Measurements from ENCODE around the gene CPLANE2. TPM values are rescaled to one million over a fixed set of nuclear protein-coding genes. Genes with fewer than 3 reads are reported as not detected.

The CPLANE2 gene
- total and polyA plus RNA-seq, 7 donors = 2.5 to 7.4 (median 3.7) TPM

GRCh38 chr1:16183179-16183578, 53.8 kb downstream of the CPLANE2 start:
- peaks cover 0 to 50% (median 44%) of the 10 kb centered on the region in 4 donors for H3K4me1 ChIP-seq
- TF ChIP-seq CTCF (IDR thresholded peaks at IDR 0.05) (no peak), POLR2A (IDR thresholded peaks at IDR 0.05) (no peak), POLR2AphosphoS5 (IDR thresholded peaks at IDR 0.05) (peak in 2 of 4 donors; percentile 25 to 35), EP300 (IDR thresholded peaks at IDR 0.05) (no peak)
- H3K27me3 ChIP-seq = no peaks in the 10 kb centered on the region
- H3K9me3 ChIP-seq = no peaks in the 10 kb centered on the region
- DNase-seq = peak; percentile 80
- H3K27ac ChIP-seq = peak overlapping the region in 3 of 4 donors; percentile 85 to 92 (median 88)
- intact Hi-C loops (cut with DNase I) = loop anchor here (5.0 kb wide), 1 partner anchor 36 kb away; no protein-coding TSS in a partner anchor
- 58 to 85% methylated on average over 13 of the region's 13 CpGs for WGBS, 2 donors
- no peak overlapping the region for H3K4me3 ChIP-seq
- H3K36me3 ChIP-seq = no peaks in the 10 kb centered on the region

- Histone ChIP-seq H3K36me3 (no peaks in the 10 kb centered on the region), H3K9me3 (no peaks in the 10 kb centered on the region), H3K4me3 (no peak overlapping the region), H3K4me1 (peaks cover 0 to 57% (median 50%) of the 10 kb centered on the region in 4 donors), H3K27ac (peak overlapping the region; percentile 85 to 92 (median 90)), H3K27me3 (no peaks in the 10 kb centered on the region)
- DNase-seq = peak; percentile 97
- 54 to 65% methylated on average over 18 of the region's 18 CpGs for WGBS, 2 donors
- intact Hi-C loops (cut with DNase I) = loop anchor here (5.0 kb wide), 1 partner anchor 35 kb away; no protein-coding TSS in a partner anchor
- TF ChIP-seq POLR2A (IDR thresholded peaks at IDR 0.05) (no peak), POLR2AphosphoS5 (IDR thresholded peaks at IDR 0.05) (peak; percentile 14 to 74 (median 65)), CTCF (IDR thresholded peaks at IDR 0.05) (no peak), EP300 (IDR thresholded peaks at IDR 0.05) (no peak)
These were observed 54.9 kb downstream of the CPLANE2 start for GRCh38 chr1:16181887-16182719.

Small RNA genes lying within 50 kb of the gene (small RNA-seq; reads per million reads assigned to genes)
- gene MT1XP1 = 0 reads per million in 3 donors

Other genes starting within 250 kb of the CPLANE2 start
- not detected for gene SRARP, start 232.9 kb downstream of the CPLANE2 start, total RNA-seq
- gene SRARP, start 232.9 kb downstream of the CPLANE2 start, polyA plus RNA-seq = under 1 TPM in 1 of 3 donors, not detected in 2; under 0.01 TPM
- 100 to 1,000 TPM in 2 of 4 donors, 10 to 100 TPM in 2; 44.4 to 224 (median 86.3) TPM for gene HSPB7, start 219.1 kb downstream of the CPLANE2 start, total RNA-seq
- gene HSPB7, start 219.1 kb downstream of the CPLANE2 start, polyA plus RNA-seq = 10 to 100 TPM in 1 of 3 donors, 1 to 10 TPM in 2; 6.7 to 22.7 (median 7.2) TPM
- gene CLCNKA, start 215.1 kb downstream of the CPLANE2 start, total RNA-seq = 1 to 10 TPM in 1 of 4 donors, not detected in 3; 1.1 TPM
- gene CLCNKA, start 215.1 kb downstream of the CPLANE2 start, polyA plus RNA-seq = under 1 TPM in 1 of 3 donors, not detected in 2; 0.13 TPM
- under 1 TPM in 3 of 4 donors, not detected in 1; 0.28 to 0.71 (median 0.33) TPM for gene CLCNKB, start 193.4 kb downstream of the CPLANE2 start, total RNA-seq
- gene CLCNKB, start 193.4 kb downstream of the CPLANE2 start, polyA plus RNA-seq = under 1 TPM in 1 of 3 donors, not detected in 2; 0.04 TPM
- gene FAM131C, start 163.5 kb downstream of the CPLANE2 start, total RNA-seq = under 1 TPM in 1 of 4 donors, not detected in 3; 0.81 TPM
- under 1 TPM in 1 of 3 donors, not detected in 2; 0.12 TPM for gene FAM131C, start 163.5 kb downstream of the CPLANE2 start, polyA plus RNA-seq
- gene EPHA2, start 81.1 kb downstream of the CPLANE2 start, total RNA-seq = 1 to 10 TPM; 3.3 to 6.4 (median 4.9) TPM
- gene EPHA2, start 81.1 kb downstream of the CPLANE2 start, polyA plus RNA-seq = 10 to 100 TPM in 1 of 3 donors, 1 to 10 TPM in 2; 6.0 to 24.7 (median 9.9) TPM
- 1 to 10 TPM in 3 of 4 donors, not detected in 1; 2.5 to 4.4 (median 3.6) TPM for gene ARHGEF19, start 24.5 kb downstream of the CPLANE2 start, total RNA-seq
- 10 to 100 TPM in 1 of 3 donors, 1 to 10 TPM in 2; 2.5 to 10.8 (median 7.2) TPM for gene ARHGEF19, start 24.5 kb downstream of the CPLANE2 start, polyA plus RNA-seq
- gene FBXO42, start 115.3 kb upstream of the CPLANE2 start, total RNA-seq = 10 to 100 TPM; 16.6 to 29.6 (median 20.4) TPM
- gene FBXO42, start 115.3 kb upstream of the CPLANE2 start, polyA plus RNA-seq = 10 to 100 TPM in 1 of 3 donors, 1 to 10 TPM in 2; 8.8 to 12.1 (median 9.0) TPM
- gene SZRD1, start 130.1 kb upstream of the CPLANE2 start, total RNA-seq = 10 to 100 TPM; 65.0 to 77.3 (median 68.1) TPM
- 100 to 1,000 TPM in 1 of 3 donors, 10 to 100 TPM in 2; 81.1 to 106 (median 99.6) TPM for gene SZRD1, start 130.1 kb upstream of the CPLANE2 start, polyA plus RNA-seq
- gene SPATA21, start 200.2 kb upstream of the CPLANE2 start, total RNA-seq = not detected
- under 1 TPM; under 0.01 to 0.23 (median 0.17) TPM for gene SPATA21, start 200.2 kb upstream of the CPLANE2 start, polyA plus RNA-seq
- 10 to 100 TPM; 22.8 to 38.0 (median 31.2) TPM for gene NECAP2, start 203.5 kb upstream of the CPLANE2 start, total RNA-seq
- 10 to 100 TPM; 54.7 to 59.2 (median 59.1) TPM for gene NECAP2, start 203.5 kb upstream of the CPLANE2 start, polyA plus RNA-seq

All from sigmoid colon (tissue), 7 donors.